ENCODE data around the gene CSNK2B. TPM values are rescaled to one million over a fixed set of nuclear protein-coding genes. Genes with fewer than 3 reads are reported as not detected.

CSNK2B gene
- total RNA-seq, 2 donors from 2014 or later = 98.2 to 100 TPM

DNA sequence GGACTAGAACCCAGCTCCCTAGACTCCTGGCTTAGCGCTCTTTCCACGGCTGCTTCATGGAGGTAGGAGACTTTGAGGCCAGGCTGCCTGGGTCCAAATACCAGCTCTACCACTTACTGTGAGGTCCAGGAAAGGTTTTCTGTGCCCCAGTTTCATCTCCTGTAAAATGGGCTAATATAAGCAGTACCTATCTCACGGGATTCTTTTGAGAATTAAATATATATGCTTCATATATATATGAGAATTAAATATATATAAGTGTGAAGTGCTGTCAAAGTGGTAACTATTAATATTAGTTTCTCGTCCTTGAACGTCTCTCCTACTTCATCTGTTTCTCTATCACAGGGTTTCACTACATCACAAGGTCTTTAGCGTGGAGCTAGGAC is 25.2 kb downstream of the CSNK2B start:
- TF ChIP-seq, protein P1, sequence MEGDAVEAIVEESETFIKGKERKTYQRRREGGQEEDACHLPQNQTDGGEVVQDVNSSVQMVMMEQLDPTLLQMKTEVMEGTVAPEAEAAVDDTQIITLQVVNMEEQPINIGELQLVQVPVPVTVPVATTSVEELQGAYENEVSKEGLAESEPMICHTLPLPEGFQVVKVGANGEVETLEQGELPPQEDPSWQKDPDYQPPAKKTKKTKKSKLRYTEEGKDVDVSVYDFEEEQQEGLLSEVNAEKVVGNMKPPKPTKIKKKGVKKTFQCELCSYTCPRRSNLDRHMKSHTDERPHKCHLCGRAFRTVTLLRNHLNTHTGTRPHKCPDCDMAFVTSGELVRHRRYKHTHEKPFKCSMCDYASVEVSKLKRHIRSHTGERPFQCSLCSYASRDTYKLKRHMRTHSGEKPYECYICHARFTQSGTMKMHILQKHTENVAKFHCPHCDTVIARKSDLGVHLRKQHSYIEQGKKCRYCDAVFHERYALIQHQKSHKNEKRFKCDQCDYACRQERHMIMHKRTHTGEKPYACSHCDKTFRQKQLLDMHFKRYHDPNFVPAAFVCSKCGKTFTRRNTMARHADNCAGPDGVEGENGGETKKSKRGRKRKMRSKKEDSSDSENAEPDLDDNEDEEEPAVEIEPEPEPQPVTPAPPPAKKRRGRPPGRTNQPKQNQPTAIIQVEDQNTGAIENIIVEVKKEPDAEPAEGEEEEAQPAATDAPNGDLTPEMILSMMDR (IDR thresholded peaks at IDR 0.05) = no peak
- TF ChIP-seq POLR2A (IDR thresholded peaks at IDR 0.05) = no peak
- intact Hi-C loops (cut with DNase I) = no loop called here
- WGBS, 2 donors = 86 to 90% methylated on average over 6 of the region's 6 CpGs
- Histone ChIP-seq H3K27ac (no peak overlapping the region), H3K9me3 (no peaks in the 10 kb centered on the region), H3K36me3 (replicated peaks in 1 of 2; ENCODE audit: insufficient read depth in 1 of 2, low read depth in 2 of 2) (peaks cover 0 to 15% of the 10 kb centered on the region in 2 donors), H3K4me1 (no peaks in the 10 kb centered on the region), H3K4me3 (no peak overlapping the region), H3K27me3 (no peaks in the 10 kb centered on the region)
- ATAC-seq = no peak
- no peak for DNase-seq

DNA sequence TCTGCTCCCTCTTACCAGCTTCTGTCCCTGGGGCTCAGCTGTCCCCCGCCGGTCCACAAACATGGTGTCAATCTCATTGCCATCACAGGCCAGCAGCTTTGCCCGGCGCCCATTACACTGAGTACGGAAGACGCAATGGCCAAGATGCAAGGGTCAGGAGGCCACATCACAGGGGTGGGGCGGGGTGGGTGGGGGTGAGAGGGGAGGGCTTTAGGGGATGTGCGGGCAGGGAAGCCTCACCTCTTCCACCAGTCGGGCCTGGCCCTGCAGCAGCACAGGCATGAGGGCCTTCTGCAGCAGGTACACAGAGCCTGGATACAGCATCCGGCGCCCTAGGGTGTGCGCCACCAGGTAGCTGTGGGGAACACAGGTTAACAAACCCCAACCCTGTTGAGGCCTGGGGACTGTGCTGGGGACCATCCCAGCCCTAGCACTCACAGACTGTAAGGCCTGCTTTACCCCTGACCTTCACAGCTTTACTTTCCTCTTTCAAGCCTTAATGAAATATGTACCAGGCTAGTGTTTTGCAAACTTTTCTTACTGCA is 25.8 kb downstream of the CSNK2B start:
- Histone ChIP-seq H3K27ac (no peak overlapping the region), H3K9me3 (no peaks in the 10 kb centered on the region), H3K4me3 (no peak overlapping the region), H3K4me1 (no peaks in the 10 kb centered on the region), H3K27me3 (no peaks in the 10 kb centered on the region), H3K36me3 (replicated peaks in 1 of 2; ENCODE audit: insufficient read depth in 1 of 2, low read depth in 2 of 2) (peaks cover 0 to 15% of the 10 kb centered on the region in 2 donors)
- ATAC-seq = no peak
- DNase-seq = no peak
- WGBS, 2 donors = 98 to 100% methylated on average over 6 to 12 of the region's 12 CpGs
- intact Hi-C loops (cut with DNase I) = no loop called here
- no peak for TF ChIP-seq POLR2A (IDR thresholded peaks at IDR 0.05)
- TF ChIP-seq, protein P1 (IDR thresholded peaks at IDR 0.05) = no peak

DNA sequence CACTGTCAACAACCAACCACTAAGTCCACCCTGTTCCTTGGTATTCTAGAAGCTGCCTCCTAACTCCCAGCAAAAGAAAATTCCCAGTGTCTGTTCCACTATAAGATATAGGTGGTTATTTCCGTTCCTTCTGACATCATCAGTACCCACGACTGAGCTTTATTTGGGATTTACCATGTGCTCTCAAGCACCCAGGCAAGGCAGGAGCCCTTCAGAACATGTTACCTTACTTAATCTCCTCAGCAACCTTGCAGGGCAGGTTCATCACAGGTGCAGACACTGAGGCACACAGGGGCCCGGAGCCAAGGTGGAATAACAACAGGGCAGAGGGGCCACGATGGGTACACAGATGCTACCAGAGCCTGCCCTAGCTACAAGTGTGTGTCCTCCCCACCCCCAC is 26.5 kb downstream of the CSNK2B start:
- DNase-seq = no peak
- Histone ChIP-seq H3K9me3 (no peaks in the 10 kb centered on the region), H3K4me3 (no peak overlapping the region), H3K27me3 (no peaks in the 10 kb centered on the region), H3K36me3 (replicated peaks in 1 of 2; ENCODE audit: insufficient read depth in 1 of 2, low read depth in 2 of 2) (peaks cover 0 to 17% of the 10 kb centered on the region in 2 donors), H3K4me1 (no peaks in the 10 kb centered on the region), H3K27ac (no peak overlapping the region)
- no peak for TF ChIP-seq POLR2A (IDR thresholded peaks at IDR 0.05)
- TF ChIP-seq, protein P1 (IDR thresholded peaks at IDR 0.05) = no peak
- ATAC-seq = no peak
- WGBS, 2 donors = 87 to 96% methylated on average over 3 to 4 of the region's 4 CpGs
- intact Hi-C loops (cut with DNase I) = no loop called here

DNA sequence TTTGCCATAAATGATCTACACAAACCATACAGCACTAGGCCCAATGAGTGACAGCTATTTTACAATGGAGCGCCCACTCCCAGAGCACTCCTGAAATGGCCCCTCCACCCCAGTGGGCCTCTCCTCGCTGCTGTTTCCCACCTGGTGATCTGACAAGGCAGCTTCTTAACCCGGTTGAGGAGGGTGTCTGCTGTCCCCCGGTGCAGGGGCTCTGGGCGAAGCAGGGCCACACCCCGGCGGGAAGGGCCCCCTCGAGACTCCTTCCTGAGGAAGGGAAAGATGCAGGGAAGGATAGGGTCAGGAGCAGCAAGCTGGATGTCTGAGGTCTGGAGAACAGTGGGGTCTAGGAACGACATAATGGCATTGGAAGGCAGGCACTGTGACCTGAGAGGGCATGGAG is 27.0 kb downstream of the CSNK2B start:
- Histone ChIP-seq H3K4me3 (no peak overlapping the region), H3K4me1 (no peaks in the 10 kb centered on the region), H3K27ac (no peak overlapping the region), H3K36me3 (replicated peaks in 1 of 2; ENCODE audit: insufficient read depth in 1 of 2, low read depth in 2 of 2) (peaks cover 0 to 15% of the 10 kb centered on the region in 2 donors), H3K27me3 (no peaks in the 10 kb centered on the region), H3K9me3 (no peaks in the 10 kb centered on the region)
- ATAC-seq (no peak), DNase-seq (no peak)
- TF ChIP-seq, protein P1 (IDR thresholded peaks at IDR 0.05) = no peak
- TF ChIP-seq POLR2A (IDR thresholded peaks at IDR 0.05) = no peak
- intact Hi-C loops (cut with DNase I) = no loop called here
- 87 to 95% methylated on average over 9 of the region's 9 CpGs for WGBS, 2 donors

DNA sequence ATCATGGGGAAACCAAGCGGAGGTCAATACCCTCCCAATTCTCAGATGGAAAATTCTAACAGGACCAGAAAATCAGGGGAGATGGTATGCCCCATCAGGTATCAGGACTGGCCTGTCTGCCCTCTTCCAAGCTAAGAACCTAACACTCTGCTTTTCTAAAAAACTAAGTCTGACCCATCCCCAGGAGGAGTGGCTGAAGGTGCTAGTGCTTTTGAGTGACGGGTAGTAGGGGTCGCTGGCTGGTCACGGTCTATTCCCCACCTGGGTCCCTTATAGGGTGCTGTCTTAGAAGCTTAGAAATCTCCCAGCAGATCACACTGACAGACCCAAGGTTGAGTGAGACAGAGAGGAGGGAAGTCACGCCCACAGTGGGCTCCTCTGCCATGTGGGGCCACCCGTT is 27.7 kb downstream of the CSNK2B start:
- Histone ChIP-seq H3K27ac (no peak overlapping the region), H3K4me1 (no peaks in the 10 kb centered on the region), H3K4me3 (no peak overlapping the region), H3K27me3 (no peaks in the 10 kb centered on the region), H3K9me3 (no peaks in the 10 kb centered on the region), H3K36me3 (replicated peaks in 1 of 2; ENCODE audit: insufficient read depth in 1 of 2, low read depth in 2 of 2) (peaks cover 0 to 10% of the 10 kb centered on the region in 2 donors)
- no peak for ATAC-seq
- 90 to 91% methylated on average over 6 of the region's 6 CpGs for WGBS, 2 donors
- DNase-seq = no peak
- TF ChIP-seq, protein P1 (IDR thresholded peaks at IDR 0.05) = no peak
- TF ChIP-seq POLR2A (IDR thresholded peaks at IDR 0.05) = no peak
- intact Hi-C loops (cut with DNase I) = no loop called here

Data from body of pancreas (tissue), 4 donors.